SIG-M5 (cell line): ENCODE data around the gene LEF1.

Experiments used
- DNase-seq: peaks from one replicate; lab custom pipeline; 2025; lab: John Stamatoyannopoulos, UW

The LEF1 gene

GRCh38 chr4:108146819-108147218, 21.9 kb downstream of the LEF1 start:
- DNase-seq: no peak

- DNase-seq: no peak
Observed at GRCh38 chr4:108146336-108146735, 22.4 kb downstream of the LEF1 start.

GRCh38 chr4:108144451-108144850, 24.3 kb downstream of the LEF1 start:
- no peak for DNase-seq

- no peak for DNase-seq
Observed at GRCh38 chr4:108143515-108143914, 25.2 kb downstream of the LEF1 start.

GRCh38 chr4:108142870-108143269, 25.9 kb downstream of the LEF1 start:
- DNase-seq: no peak

- DNase-seq: no peak
Observed at GRCh38 chr4:108141213-108141950, 27.4 kb downstream of the LEF1 start.

- DNase-seq: no peak
Observed at GRCh38 chr4:108140328-108140727, 28.4 kb downstream of the LEF1 start.

- no peak for DNase-seq
Observed at GRCh38 chr4:108139089-108139488, 29.6 kb downstream of the LEF1 start.

GRCh38 chr4:108135549-108136209, 33.1 kb downstream of the LEF1 start:
- DNase-seq: no peak

GRCh38 chr4:108130955-108131354, 37.8 kb downstream of the LEF1 start:
- no peak for DNase-seq

GRCh38 chr4:108129196-108129595, 39.5 kb downstream of the LEF1 start:
- DNase-seq: no peak

- no peak for DNase-seq
Observed at GRCh38 chr4:108126806-108127205, 41.9 kb downstream of the LEF1 start.

- DNase-seq: no peak
Observed at GRCh38 chr4:108120789-108121188, 47.9 kb downstream of the LEF1 start.

- DNase-seq: no peak
Observed at GRCh38 chr4:108119199-108119800, 49.4 kb downstream of the LEF1 start.

- DNase-seq: no peak
Observed at GRCh38 chr4:108118505-108118904, 50.2 kb downstream of the LEF1 start.

- no peak for DNase-seq
Observed at GRCh38 chr4:108117418-108118182, 51.1 kb downstream of the LEF1 start.

GRCh38 chr4:108116423-108117168, 52.1 kb downstream of the LEF1 start:
- DNase-seq: no peak

- DNase-seq: no peak
Observed at GRCh38 chr4:108115168-108115526, 53.6 kb downstream of the LEF1 start.

GRCh38 chr4:108114503-108114902, 54.2 kb downstream of the LEF1 start:
- no peak for DNase-seq

GRCh38 chr4:108113229-108113628, 55.5 kb downstream of the LEF1 start:
- no peak for DNase-seq

GRCh38 chr4:108111781-108112180, 57.0 kb downstream of the LEF1 start:
- no peak for DNase-seq

GRCh38 chr4:108110450-108110849, 58.3 kb downstream of the LEF1 start:
- DNase-seq: no peak
